HG03135 (cell line): ENCODE results near the gene INPP4B.
"Not testable (repeated sequence)": the region's sequence is repeated elsewhere in the genome, so short reads cannot be mapped to it uniquely, and the experiment has no call there.

ENCODE experiments used
- ATAC-seq: cut with Tn5 transposase; IDR thresholded peaks from one replicate; pipeline ENCODE4 v1.9.1; 2021; ENCODE audit warnings: mild to moderate bottlenecking, moderate library complexity; ENCODE audit not compliant: unreplicated experiment

The INPP4B gene

DNA sequence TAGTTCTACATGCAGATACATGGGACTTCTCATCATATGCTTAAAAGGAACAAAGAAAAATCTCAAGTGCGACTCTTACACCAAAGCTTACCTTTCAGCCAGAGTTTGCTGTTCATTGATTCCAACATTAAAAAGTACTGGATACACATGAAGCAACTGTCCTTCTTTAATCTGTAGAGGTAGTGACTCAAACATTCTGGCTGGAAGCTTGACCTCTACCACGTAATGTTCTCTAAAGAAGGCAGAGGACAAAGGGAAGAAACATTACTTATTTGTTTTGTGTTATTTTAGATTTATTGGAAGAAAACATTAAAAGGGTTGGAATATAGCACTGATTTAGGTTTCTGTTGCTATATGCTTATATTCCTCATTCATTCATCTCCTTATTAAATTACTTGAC is 733.6 kb downstream of the INPP4B start:
- no peak for ATAC-seq

DNA sequence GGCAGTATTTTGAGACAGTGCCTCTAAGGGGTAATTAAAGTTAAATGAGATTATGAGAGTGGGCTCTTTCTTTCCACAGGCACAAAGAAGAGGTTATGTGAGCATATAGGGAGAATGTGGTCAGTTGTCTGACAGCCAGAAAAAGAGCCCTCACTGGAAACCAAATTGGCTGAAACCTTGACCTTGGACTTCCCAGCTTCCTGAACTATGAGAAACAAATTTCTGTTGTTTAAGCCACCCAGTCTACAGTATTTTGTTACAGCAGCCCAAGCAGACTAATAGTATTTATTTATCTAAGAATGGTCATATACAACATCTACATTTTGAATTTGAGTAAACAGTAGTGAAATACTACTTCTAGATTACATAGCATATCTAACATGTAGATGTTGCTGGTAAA is 736.0 kb downstream of the INPP4B start:
- ATAC-seq, result no peak

DNA sequence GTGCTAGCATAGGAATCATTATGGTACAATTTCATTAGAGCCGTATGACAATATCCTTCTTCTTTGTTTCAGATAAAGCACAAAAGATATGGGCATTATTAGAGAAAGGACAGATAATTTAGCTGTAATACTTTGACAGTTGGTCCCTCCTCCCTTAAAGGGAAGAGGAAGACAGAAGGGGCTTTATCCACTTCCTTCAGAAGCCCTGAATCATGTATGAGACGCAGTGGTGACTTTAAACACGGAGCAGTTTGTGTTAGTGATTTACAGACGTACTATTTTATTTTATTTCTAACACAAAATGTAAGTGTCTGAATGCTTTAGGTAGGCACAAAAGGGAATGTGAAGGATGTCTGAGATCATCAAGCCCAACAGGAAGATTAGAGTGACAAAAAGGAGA is 742.1 kb downstream of the INPP4B start:
- ATAC-seq, result no peak

DNA sequence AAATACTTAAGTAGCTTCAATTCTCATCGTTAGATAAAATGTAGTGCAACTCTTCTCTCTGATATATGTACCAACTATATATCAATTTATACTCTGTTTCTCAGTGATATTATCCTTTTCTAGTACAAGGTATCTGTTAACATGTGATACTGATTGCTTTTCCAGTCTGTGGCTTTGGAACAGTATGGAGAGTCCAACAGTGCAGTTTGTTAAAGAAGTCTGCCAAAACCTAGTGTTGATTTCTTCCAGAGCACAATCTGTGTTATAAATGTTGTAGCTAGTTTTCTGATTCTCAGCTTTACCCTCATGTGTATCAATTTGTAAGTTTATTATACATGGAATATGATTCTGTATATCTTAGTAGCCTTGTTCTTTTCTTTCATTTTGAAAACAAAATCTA is 744.7 kb downstream of the INPP4B start:
- ATAC-seq, result no peak

DNA sequence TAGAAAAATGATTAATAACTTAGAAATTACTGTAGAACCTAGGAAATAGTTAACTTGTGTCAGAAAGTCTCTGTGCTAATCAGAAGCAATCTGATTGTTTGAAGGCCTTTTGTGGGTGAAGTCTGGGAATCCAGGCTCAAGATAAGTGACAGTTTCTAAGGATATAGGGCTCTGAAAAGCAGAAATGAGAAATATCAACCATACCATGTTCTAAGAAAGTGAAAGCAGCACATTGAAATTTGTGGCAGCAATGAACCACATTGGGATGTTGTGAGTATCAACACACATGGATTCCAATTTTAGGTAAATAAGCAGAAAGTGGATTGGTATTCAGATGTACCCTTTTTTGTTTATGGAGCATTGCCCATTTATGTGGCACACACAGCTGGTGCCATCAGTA is 745.2 kb downstream of the INPP4B start:
- ATAC-seq, result no peak

DNA sequence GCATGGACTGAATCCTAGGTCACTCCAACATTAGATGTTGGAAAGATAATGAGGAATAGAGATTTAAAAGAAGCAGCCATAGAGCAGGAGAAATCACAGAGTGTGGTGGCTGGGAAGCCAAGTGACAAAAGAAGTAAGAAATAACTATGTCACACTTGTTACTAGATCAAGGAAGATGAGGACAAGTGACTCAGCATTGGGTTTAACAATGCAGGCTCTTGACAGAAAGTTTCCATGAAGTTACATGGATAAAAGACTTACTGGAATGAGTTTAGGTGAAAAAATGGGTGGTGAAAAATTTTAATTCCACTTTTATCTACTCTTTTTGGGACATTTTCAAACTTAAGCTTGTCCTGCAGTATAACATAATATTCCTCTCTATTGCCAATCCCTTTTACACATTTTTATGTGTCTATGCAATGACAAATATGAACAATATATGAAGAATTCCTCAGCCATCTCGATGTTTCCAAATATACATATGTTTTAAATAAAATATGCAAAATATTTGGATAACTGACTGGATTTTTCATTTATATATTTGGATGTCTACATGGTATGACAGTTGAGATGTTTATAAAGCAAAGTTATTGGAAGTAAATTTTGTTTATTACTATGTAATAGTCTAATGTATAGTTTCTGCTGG is 747.1 kb downstream of the INPP4B start:
- no peak for ATAC-seq

DNA sequence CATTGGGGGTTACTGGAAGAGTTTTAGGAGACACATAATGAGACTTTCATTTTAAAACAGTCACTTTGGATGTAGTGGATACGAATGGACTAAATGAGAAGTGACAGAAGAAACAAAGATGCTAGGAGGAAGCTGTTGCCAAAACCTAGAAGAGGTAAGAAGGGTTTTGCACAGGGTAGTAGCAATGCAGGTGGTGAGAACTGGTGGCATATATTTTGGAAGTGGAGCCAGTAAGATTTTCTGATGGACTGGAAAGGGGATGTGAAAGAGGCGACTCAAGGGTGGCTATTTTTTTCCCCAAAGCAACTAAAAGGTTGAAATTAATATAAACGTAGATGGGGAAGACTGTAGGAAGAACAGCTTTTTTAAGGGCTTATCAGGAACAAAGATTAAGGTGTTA is 747.7 kb downstream of the INPP4B start:
- ATAC-seq, result no peak

DNA sequence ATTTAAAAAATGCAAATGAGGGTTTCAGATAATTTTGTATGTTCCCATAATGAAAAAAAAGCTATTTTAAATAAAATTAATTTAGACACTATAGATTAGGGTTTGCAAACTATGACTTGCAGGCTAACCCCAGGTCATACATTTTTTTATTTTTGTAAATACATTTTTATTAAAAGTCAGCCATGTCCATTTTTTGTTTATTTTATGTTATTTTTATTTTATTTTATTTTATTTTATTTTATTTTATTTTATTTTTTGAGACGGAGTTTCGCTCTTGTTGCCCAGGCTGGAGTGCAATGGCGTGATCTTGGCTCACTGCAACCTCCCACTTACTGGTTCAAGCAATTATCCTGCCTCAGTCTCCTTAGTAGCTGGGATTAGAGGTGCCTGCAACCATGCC is 749.1 kb downstream of the INPP4B start:
- ATAC-seq, result no peak

DNA sequence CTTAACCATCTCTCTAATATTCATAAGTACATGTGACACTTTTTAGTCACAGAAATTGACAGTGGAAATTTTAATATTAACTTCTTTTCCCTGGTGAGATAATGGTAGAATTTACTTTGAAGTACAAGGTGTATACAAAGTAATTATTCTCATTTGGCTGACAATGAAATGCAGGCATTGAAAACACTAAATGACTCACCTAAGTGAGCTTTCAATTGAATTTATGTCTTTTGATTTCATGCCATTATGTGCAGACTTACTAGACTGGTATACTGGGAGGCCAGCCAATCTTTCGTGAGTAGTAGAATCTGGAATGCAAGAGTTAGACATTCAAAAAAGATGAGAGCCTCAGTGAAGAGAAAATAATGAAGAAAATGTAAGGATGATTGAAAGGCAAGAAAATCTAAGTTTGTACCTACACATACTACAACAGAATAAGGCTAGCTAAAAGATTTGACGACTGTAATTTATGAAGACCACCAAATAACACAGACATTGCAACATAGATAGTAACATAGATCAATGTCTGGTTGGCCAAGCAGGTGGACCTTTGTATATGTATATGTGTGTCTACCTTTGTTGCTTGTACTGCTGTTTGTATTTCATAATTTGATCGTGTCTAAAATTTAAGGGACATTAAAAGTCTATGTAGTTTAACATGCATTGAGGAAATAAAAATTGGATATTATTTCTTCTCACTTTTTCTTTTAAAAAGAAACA is 750.1 kb downstream of the INPP4B start:
- no peak for ATAC-seq

DNA sequence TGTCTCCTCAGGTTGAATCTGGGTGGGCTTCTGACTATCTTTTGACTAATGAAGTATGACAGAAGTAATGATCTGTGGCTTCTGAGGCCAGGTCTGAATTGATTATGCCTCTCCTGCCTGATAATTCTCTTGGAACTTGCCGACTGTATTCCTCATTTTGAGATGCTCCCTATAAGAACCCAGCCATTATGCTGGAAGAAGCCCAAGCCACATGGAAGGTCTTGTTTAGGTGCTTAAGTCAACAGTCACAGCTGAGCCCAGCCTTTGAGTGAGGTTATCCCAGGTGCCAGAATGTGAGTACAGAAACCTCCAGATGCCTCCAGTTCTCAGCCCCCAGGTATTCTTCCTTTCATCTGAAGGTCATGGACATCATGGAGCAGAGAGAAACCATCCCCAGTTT is 753.2 kb downstream of the INPP4B start:
- ATAC-seq, result no peak

DNA sequence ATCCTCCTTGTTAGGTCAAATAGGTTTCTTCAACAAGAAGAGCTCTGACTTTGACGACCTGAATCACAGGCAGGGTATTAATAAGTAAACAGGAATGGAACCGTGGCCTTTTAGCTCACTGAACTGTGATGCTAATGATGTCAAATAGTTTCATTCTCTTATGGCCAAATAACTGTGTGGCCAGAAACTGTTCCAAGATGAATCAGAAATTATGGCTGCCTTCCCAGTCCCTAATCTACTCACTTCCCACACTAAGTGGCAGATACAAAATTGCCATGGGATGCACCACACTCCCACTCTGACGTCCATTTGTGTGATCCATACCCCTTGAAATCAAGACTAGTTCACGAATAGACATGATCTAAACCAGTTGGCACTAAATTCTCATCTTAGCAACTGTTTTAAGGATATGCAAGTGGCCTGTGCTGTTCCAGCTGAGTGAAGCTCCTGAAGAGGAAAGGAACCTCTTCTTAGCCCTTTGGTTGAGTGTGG is 754.4 kb downstream of the INPP4B start:
- ATAC-seq, result no peak

DNA sequence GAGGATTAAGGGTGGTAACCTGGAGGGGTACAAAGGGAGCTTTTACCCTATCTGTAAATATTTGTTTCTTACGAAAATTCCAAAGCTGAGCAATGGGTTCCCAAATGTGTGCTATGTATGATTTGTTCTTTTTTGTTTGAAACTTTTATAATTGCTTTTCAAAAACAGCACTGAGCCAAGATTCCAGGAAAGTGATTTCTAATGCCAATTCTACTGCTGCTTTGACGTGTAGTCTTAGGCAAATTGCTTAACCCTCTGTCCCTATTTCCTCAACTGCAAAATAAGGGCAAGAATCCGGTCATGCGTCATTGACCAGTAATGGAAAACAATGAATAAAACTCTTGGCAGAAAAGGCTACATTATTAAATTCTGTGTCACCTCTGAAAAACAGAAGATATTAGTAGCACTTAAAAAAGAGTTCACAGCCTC is 755.0 kb downstream of the INPP4B start:
- ATAC-seq, result no peak

DNA sequence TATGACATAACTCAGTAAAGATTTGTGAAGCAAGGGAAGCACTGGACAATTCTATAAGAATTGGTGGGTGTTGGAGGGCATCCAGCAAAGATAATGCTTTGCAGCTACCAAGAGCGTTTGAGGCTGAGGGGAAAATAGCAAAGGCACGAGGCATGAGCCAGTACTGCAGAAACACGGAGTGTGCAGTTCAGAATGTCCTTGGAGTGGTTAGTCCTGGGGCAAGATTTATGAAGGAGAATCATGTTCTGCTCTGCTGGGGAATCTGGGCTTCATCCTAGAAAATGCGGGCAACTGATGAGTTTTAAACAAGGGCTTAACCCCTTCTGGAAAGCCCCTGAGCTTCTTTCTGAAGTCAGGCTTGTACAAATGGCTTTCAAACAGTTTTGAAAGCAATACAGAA is 757.2 kb downstream of the INPP4B start:
- ATAC-seq, result no peak

DNA sequence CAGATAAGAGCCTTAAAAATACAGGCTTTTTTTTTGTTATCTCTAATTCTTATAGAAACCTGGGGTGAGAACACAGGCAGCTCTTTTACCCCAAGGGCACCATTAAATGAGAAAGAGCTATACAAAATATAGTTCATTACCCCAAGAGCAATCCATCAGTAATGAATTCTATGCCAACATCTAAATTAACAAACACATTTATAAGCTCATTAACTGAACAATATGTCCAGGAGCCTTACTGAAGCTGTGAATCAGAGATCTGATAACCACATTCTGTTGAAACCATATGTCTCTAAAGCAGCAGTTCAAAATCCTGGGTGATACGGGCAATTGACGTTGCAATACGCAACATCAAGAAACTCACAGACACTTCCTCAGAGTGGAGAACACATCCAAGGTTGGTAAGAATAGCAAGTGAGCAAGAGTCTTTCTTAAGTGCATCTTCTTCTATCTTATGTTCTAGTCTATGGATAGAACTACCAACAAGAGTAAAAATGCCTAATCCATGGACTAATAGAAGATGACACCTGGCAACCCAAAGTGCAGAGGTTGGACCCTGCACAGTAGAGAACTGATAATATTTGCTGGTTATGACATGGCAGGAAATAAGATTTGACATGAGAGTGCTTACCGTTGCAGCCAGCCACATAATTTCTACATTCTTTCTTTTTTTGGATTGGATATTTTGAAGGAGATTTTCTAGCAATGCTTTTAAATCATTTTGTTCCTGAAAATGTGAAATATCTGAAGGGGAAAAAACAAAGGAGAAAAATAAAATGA is 760.4 kb downstream of the INPP4B start:
- no peak for ATAC-seq

DNA sequence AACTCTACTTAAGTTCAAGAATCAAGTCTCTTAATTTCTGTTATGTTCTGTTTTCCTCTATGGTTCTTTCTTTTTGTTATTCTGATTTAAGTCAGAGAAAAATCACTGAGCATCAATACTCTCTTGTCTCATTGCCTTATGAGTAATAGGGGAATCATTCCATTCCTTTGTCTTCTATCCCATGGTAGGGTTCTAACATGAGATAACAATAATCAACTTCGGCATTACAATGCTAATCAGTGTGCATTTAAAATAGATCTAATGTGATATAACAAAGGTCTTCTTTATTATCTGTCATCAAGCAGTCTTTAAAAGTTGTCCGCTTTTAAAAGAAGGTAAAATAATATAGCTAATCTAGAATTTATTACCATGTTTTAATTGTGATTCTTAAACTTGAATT is 762.8 kb downstream of the INPP4B start:
- no peak for ATAC-seq

DNA sequence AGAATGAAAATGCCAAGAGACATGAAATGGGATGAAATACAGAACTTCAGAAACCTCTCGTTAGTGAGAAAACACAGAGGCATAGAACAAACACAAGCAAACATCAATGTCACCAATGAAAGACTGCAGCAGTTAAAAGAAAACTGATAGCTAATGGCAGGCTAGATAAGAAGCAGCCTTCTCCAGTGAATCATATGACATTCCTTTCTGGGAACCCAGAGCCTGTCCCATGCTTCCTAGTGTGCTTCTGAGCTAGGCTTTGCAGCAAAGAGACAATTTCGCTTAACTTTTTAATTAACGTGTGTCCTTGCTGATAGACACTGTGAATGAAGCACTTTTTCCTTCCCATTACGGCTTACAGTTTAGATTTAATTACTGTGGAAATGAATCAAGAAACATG is 765.1 kb downstream of the INPP4B start:
- no peak for ATAC-seq

DNA sequence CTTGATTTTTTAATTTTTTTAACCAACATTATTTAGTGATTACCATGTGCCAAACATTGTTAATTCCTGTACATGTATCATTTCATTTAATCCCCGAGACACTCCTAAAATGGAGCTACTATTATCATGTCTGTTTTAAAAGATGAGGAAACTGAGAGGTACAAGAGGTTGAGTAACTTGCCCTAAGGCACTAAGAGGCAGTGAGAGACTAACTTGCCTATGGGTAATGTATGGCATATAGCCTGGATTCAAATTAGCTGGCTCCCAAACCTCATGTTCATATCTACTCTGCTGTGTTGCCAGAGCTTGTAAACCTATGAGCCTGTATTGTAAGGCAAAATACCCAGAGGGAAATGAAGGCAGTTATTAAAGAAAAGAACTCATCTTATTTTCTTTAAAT is 766.1 kb downstream of the INPP4B start:
- ATAC-seq, result no peak

DNA sequence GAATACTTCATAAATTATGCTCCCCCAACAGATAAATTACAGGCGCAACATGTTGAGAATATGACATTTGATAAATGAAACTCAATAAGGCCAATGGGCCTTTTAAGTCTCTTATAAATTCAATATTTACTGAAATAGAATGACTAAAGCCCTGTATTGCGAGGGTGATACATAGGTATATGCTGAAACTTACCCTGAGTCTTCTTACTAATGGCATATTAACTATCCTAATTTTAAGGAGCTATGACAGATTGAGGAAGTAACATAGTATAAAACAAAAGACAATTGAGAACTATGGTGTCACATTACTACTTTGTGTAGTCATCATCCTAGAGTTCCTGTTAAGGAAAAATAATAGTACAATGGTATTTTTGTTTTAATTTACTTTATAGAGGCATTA is 769.1 kb downstream of the INPP4B start:
- no peak for ATAC-seq

DNA sequence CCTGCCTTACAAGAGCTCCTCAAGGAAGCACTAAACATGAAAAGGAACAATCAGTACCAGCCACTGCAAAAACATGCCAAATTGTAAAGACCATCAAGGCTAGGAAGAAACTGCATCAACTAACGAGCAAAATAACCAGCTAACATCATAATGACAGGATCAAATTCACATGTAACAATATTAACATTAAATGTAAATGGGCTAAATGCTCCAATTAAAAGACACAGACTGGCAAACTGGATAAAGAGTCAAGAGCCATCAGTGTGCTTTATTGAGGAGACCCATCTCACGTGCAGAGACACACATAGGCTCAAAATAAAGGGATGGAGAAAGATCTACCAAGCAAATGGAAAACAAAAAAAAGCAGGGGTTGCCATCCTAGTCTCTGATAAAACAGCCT is 777.8 kb downstream of the INPP4B start:
- ATAC-seq, result not testable (repeated sequence)

DNA sequence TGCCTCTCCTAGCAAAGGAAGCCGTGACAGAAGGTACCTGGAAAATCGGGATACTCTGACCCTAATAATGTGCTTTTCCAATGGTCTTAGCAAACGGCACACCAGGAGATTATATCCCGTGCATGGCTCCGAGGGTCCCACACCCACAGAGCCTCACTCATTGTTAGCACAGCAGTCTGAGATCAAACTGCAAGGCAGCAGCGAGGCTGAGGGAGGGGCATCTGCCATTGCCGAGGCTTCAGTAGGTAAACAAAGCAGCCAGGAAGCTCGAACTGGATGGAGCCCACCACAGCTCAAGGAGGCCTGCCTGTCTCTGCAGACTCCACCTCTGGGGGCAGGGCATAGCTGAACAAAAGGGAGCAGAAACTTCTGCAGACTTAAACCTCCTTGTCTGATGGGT is 779.5 kb downstream of the INPP4B start:
- not testable (repeated sequence) for ATAC-seq

DNA sequence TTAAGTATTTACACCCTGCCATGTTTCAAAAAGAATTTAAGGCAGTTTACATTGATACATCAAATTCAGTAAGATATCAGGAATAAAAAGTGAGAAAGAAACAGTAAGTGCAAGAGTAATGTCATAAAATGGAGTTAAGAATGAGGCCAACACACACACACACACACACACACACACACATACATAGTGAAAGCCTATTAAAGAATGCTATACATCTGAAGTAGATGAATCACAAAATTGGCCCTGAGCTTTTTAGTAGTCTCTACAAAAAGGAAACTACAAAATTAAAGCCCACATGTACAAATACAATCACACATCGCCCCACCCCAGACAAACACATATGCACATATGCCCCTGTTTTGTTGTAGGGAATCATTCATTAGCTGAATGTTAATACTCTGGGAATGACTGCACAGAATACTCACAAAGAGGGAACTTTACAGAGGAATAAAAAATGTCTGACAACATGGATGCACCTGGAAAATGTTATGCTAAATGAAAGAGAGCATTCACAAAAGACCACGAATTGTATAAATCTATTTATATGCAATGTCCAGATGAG is 780.9 kb downstream of the INPP4B start:
- no peak for ATAC-seq

DNA sequence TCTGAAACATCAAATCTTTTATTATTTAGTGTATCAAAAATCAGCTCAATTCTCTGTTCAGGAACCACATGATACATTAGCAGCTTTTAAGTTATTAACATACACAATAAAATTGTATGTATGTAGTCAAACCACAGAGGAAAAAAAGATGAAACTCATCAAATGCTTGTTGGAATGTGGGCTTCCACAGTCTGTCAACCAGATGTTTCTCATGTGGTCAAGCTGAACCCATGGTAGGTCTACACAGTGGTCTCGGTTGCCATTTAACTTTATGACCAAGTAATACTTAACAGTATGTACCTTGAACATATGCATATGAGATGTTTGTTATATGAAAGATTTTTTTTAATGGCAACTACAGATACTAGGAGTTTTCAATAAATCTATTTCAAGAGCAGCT is 781.9 kb downstream of the INPP4B start:
- no peak for ATAC-seq
